HepG2 (cell line): Measurements from ENCODE around the gene ARF6. TPM values are rescaled to one million over a fixed set of nuclear protein-coding genes. Genes with fewer than 3 reads are reported as not detected.

Experiments used
- DMAP1 ChIP-seq: IDR thresholded peaks from 2 replicates; pipeline ENCODE4 v1.6.1; 2016
- ELF1 ChIP-seq: sonication (generic); formaldehyde crosslinking; IDR thresholded peaks from 2 replicates; pipeline ENCODE4 v1.4.0; 2020; ENCODE audit warnings: missing genetic modification reagents
- IKZF1 ChIP-seq: fragments of 450-650 bp; IDR thresholded peaks from 2 replicates; pipeline ENCODE4 v1.7.1; 2016
- KLF12 ChIP-seq: sonication (generic); formaldehyde crosslinking; IDR thresholded peaks from 2 replicates; pipeline ENCODE4 v1.4.0; 2020; ENCODE audit warnings: missing genetic modification reagents, borderline replicate concordance
- KLF13 ChIP-seq: sonication (generic); formaldehyde crosslinking; IDR thresholded peaks from 2 replicates; pipeline ENCODE4 v1.4.0; 2020; ENCODE audit warnings: mild to moderate bottlenecking, missing genetic modification reagents
- KLF15 ChIP-seq: sonication (generic); formaldehyde crosslinking; IDR thresholded peaks from 2 replicates; pipeline ENCODE4 v1.8.1; 2023; ENCODE audit warnings: borderline replicate concordance, mild to moderate bottlenecking, inconsistent platforms, missing genetic modification reagents, mixed read lengths
- MTERF4 ChIP-seq: sonication (generic); formaldehyde crosslinking; IDR thresholded peaks from 2 replicates; pipeline ENCODE4 v1.8.0; 2023; ENCODE audit warnings: mild to moderate bottlenecking, missing genetic modification reagents
- POGZ ChIP-seq: sonication (generic); formaldehyde crosslinking; IDR thresholded peaks from 2 replicates; pipeline ENCODE4 v1.4.0; 2020; ENCODE audit warnings: mild to moderate bottlenecking, missing genetic modification reagents
- SMYD3 ChIP-seq: sonication (generic); formaldehyde crosslinking; IDR thresholded peaks from 2 replicates; pipeline ENCODE4 v1.8.1; 2023; ENCODE audit warnings: mild to moderate bottlenecking, missing genetic modification reagents
- TCF7 ChIP-seq: sonication (generic); IDR thresholded peaks from 2 replicates; pipeline ENCODE4 v1.6.1; 2016; ENCODE audit warnings: antibody characterized with exemption, low read depth
- THYN1 ChIP-seq: sonication (generic); formaldehyde crosslinking; IDR thresholded peaks from 2 replicates; pipeline ENCODE4 v1.8.1; 2023; ENCODE audit warnings: low read depth, mild to moderate bottlenecking, moderate library complexity, missing genetic modification reagents, borderline replicate concordance
- ZBTB2 ChIP-seq: sonication (generic); formaldehyde crosslinking; IDR thresholded peaks from 2 replicates; pipeline ENCODE4 v1.8.0; 2022; ENCODE audit warnings: low read depth, missing genetic modification reagents
- ZNF224 ChIP-seq: sonication (generic); formaldehyde crosslinking; IDR thresholded peaks from 2 replicates; pipeline ENCODE4 v1.5.0; 2020; ENCODE audit warnings: mild to moderate bottlenecking, missing genetic modification reagents
- ZNF253 ChIP-seq: sonication (generic); formaldehyde crosslinking; IDR thresholded peaks from 2 replicates; pipeline ENCODE4 v1.8.0; 2022; ENCODE audit warnings: mild to moderate bottlenecking, missing genetic modification reagents, borderline replicate concordance
- ZNF333 ChIP-seq: sonication (generic); formaldehyde crosslinking; IDR thresholded peaks from 2 replicates; pipeline ENCODE4 v1.4.0; 2020; ENCODE audit warnings: mild to moderate bottlenecking, missing genetic modification reagents, borderline replicate concordance
- ZNF343 ChIP-seq: sonication (generic); formaldehyde crosslinking; IDR thresholded peaks from 2 replicates; pipeline ENCODE4 v1.4.0; 2020; ENCODE audit warnings: mild to moderate bottlenecking, missing genetic modification reagents
- ZNF577 ChIP-seq: sonication (generic); formaldehyde crosslinking; IDR thresholded peaks from 2 replicates; pipeline ENCODE4 v1.4.0; 2020; ENCODE audit warnings: mild to moderate bottlenecking, low read depth, missing genetic modification reagents, borderline replicate concordance
- ZNF589 ChIP-seq: sonication (generic); formaldehyde crosslinking; conservative IDR thresholded peaks from 2 replicates; pipeline ENCODE4 v1.8.0; 2022; ENCODE audit warnings: mild to moderate bottlenecking, moderate library complexity, missing genetic modification reagents
- ZNF614 ChIP-seq: IDR thresholded peaks from 2 replicates; pipeline ENCODE4 v1.6.1; 2018; ENCODE audit warnings: missing biosample characterization, missing genetic modification reagents, inconsistent platforms, borderline replicate concordance
- ZNF710 ChIP-seq: sonication (generic); formaldehyde crosslinking; IDR thresholded peaks from 2 replicates; pipeline ENCODE4 v1.5.0; 2020; ENCODE audit warnings: mild to moderate bottlenecking, missing genetic modification reagents, borderline replicate concordance
- polyA plus RNA-seq, 8 experiments: library from polyadenylated mRNA; depleted of rRNA in 3 of 8; stranded (reverse) in 7 of 8; unstranded in 1 of 8; fragments of >200 nt; fragmentation: Illumina TruSeq in 4 of 8; extraction: Trizol in 4 of 8; gene quantifications; 2 replicates each; pipeline versions ENCODE4 v1.2.1 to v1.2.3, GENCODE V29; 2011 to 2016; ENCODE audit warnings: low read depth in 4 of 8, missing spikeins in 1 of 8, mixed read lengths in 1 of 8; ENCODE audit not compliant: insufficient read depth in 1 of 8
- total RNA-seq, 5 experiments: library from RNA; depleted of rRNA; stranded (reverse); fragments of >200 nt; fragmentation: Illumina TruSeq; extraction: Trizol; gene quantifications; 2 replicates each; pipeline ENCODE4 v1.2.3, GENCODE V29; 2016; ENCODE audit warnings: low read depth in 1 of 5
- TF ChIP-seq, protein P1 (sequence below): sonication (generic); formaldehyde crosslinking; IDR thresholded peaks from 2 replicates; pipeline ENCODE4 v1.8.0; 2022; ENCODE audit warnings: mild to moderate bottlenecking, missing genetic modification reagents, moderate library complexity
- TF ChIP-seq, protein P2 (sequence below): sonication (generic); formaldehyde crosslinking; conservative IDR thresholded peaks from 2 replicates; pipeline ENCODE4 v1.4.0; 2020; ENCODE audit warnings: missing genetic modification reagents

ARF6 gene
- total and polyA plus RNA-seq, 2 of the 13 experiments (the other 11 are each of a cell fraction or from before 2014, with no cell fraction given) = 12.7 to 31.9 TPM

DNA sequence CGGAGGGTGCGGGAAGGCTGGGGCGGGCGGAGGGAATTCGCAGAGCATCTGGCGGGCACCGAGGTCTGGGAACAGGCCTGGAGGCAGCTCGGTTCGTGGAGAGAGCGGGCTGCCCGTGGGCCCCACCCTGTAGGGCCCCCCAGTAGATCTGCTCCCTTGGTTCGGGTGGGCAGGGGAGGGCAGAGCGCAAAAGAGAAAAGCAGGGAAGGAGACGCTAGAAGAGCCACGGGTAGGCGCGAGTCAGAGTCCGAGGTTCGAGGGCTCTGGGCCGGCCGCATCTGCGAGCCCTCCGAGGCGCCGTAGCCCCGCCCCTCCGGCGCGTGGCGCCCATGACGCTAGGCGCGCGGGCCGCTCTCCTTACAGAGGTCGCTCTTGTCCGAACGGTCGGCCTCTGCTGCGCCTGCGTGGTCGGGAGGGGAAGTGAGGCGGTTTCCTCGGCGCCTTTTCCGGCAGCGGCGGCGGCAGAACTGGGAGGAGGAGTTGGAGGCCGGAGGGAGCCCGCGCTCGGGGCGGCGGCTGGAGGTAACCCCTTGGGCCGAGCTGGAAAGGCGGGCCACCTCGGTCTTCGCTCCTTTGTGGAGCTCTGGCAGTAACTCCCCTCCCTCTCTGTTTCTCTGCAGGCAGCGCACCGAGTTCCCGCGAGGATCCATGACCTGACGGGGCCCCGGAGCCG lies at the start of gene ARF6 (continued):
- TF ChIP-seq ZNF710 (CRISPR knock-in tag) = peak; percentile 61; the same call in 1 of the 2 replicates
- TF ChIP-seq, protein P1, sequence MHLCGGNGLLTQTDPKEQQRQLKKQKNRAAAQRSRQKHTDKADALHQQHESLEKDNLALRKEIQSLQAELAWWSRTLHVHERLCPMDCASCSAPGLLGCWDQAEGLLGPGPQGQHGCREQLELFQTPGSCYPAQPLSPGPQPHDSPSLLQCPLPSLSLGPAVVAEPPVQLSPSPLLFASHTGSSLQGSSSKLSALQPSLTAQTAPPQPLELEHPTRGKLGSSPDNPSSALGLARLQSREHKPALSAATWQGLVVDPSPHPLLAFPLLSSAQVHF (CRISPR knock-in tag) = peak; percentile 81; the same call in 1 of the 2 replicates
- TF ChIP-seq ZBTB2 (CRISPR knock-in tag) = peak; percentile 53
- peak; percentile 74 for TF ChIP-seq ELF1
- TF ChIP-seq TCF7 = no peak
- TF ChIP-seq ZNF343 (CRISPR knock-in tag) = peak; percentile 97
- TF ChIP-seq, protein P2, sequence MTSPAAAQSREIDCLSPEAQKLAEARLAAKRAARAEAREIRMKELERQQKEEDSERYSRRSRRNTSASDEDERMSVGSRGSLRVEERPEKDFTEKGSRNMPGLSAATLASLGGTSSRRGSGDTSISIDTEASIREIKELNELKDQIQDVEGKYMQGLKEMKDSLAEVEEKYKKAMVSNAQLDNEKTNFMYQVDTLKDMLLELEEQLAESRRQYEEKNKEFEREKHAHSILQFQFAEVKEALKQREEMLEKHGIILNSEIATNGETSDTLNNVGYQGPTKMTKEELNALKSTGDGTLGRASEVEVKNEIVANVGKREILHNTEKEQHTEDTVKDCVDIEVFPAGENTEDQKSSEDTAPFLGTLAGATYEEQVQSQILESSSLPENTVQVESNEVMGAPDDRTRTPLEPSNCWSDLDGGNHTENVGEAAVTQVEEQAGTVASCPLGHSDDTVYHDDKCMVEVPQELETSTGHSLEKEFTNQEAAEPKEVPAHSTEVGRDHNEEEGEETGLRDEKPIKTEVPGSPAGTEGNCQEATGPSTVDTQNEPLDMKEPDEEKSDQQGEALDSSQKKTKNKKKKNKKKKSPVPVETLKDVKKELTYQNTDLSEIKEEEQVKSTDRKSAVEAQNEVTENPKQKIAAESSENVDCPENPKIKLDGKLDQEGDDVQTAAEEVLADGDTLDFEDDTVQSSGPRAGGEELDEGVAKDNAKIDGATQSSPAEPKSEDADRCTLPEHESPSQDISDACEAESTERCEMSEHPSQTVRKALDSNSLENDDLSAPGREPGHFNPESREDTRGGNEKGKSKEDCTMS (CRISPR knock-in tag) = no peak
- TF ChIP-seq ZNF224 (CRISPR knock-in tag) = peak; percentile 86; the same call in 1 of the 2 replicates
- peak; percentile 85; the same call in 1 of the 2 replicates for TF ChIP-seq ZNF577 (CRISPR knock-in tag)
- TF ChIP-seq KLF15 = no peak
- TF ChIP-seq MTERF4 (CRISPR knock-in tag) = peak; percentile 92
- TF ChIP-seq THYN1 = peak; percentile 63; the same call in 1 of the 2 replicates
- TF ChIP-seq IKZF1 = no peak
- no peak; the same call in 1 of the 2 replicates for TF ChIP-seq ZNF614
- TF ChIP-seq ZNF253 (CRISPR knock-in tag) = 0 out of 2 replicates have a peak, but pooled peaks have one; percentile 11
- TF ChIP-seq ZNF333 = peak; percentile 33; the same call in 1 of the 2 replicates
- TF ChIP-seq KLF13 = no peak; the same call in 1 of the 2 replicates
- TF ChIP-seq KLF12 (CRISPR knock-in tag) = peak; percentile 59; the same call in 1 of the 2 replicates
- peak; percentile 93 for TF ChIP-seq DMAP1 (CRISPR knock-in tag)
- TF ChIP-seq ZNF589 (CRISPR knock-in tag) = peak; percentile 44; the same call in 1 of the 2 replicates
- peak; percentile 72; the same call in 1 of the 2 replicates for TF ChIP-seq SMYD3 (CRISPR knock-in tag)
- peak; percentile 89 for TF ChIP-seq POGZ (CRISPR knock-in tag)
